Measurements from ENCODE around the gene INTS11. TPM values are rescaled to one million over a fixed set of nuclear protein-coding genes. Genes with fewer than 3 reads are reported as not detected.

INTS11 gene
- polyA plus RNA-seq, 1 donor (not counting 4 experiments of a cell fraction or from before 2014, with no cell fraction given) = 70.4 TPM

GRCh38 chr1:1361982-1362423 lies 37.5 kb upstream of the INTS11 start:
- Histone ChIP-seq H3K4me1 (ENCODE audit: control insufficient read depth, extremely low read depth, insufficient read depth, low read length) (peaks cover 25% of the 10 kb centered on the region), H3K27ac (ENCODE audit: control insufficient read depth, insufficient read depth, low read length) (no peak overlapping the region), H3K9ac (ENCODE audit: control insufficient read depth, extremely low read depth, insufficient read depth, low read length) (no peak overlapping the region), H3K4me3 (ENCODE audit: control insufficient read depth in 2 of 3, extremely low read depth in 1 of 3, insufficient read depth in 2 of 3, low read depth in 1 of 3, low read length in 3 of 3) (no peak overlapping the region), H2AFZ (ENCODE audit: control insufficient read depth, low read length) (no peak overlapping the region), H3K9me1 (ENCODE audit: control insufficient read depth, extremely low read depth, insufficient read depth, low read length) (no peaks in the 10 kb centered on the region), H3K9me3 (ENCODE audit: control insufficient read depth, low read depth, low read length) (peaks cover 3% of the 10 kb centered on the region), H3K36me3 (ENCODE audit: control insufficient read depth in 2 of 2, extremely low read depth in 1 of 2, insufficient read depth in 2 of 2, low read length in 2 of 2) (no peaks in the 10 kb centered on the region), H3K27me3 (ENCODE audit: control insufficient read depth, extremely low read depth, insufficient read depth, low read length) (no peaks in the 10 kb centered on the region), H3K79me2 (ENCODE audit: control insufficient read depth, insufficient read depth, low read length) (no peaks in the 10 kb centered on the region), H4K20me1 (ENCODE audit: control insufficient read depth, extremely low read depth, insufficient read depth, low read length) (no peaks in the 10 kb centered on the region), H3K4me2 (ENCODE audit: control insufficient read depth, extremely low read depth, insufficient read depth, low read depth, low read length) (no peak overlapping the region)
- TF ChIP-seq CTCF (optimal IDR thresholded peaks at IDR 0.05 in 1 of 3, IDR thresholded peaks at IDR 0.05 in 1 of 3, conservative IDR thresholded peaks at IDR 0.05 in 1 of 3; ENCODE audit: extremely low read depth in 1 of 3, insufficient read depth in 2 of 3, low read length in 3 of 3) = no peak
- TF ChIP-seq EZH2 (IDR thresholded peaks at IDR 0.05; ENCODE audit: low read length) = no peak
- FAIRE-seq = no peak
- no peak for DNase-seq (ENCODE audit: low read depth, low spot score)
- dilution Hi-C loops (cut with MboI; ENCODE audit: extremely low pct_ligation_motif_present, low sequenced_read_pairs) = no loop called here

GRCh38 chr1:1361233-1361981 lies 36.9 kb upstream of the INTS11 start:
- no peak overlapping the region for H3K4me3 ChIP-seq (ENCODE audit: control insufficient read depth in 2 of 3, extremely low read depth in 1 of 3, insufficient read depth in 2 of 3, low read depth in 1 of 3, low read length in 3 of 3)
- H3K4me2 ChIP-seq (ENCODE audit: control insufficient read depth, extremely low read depth, insufficient read depth, low read depth, low read length) = no peak overlapping the region
- no peaks in the 10 kb centered on the region for H3K79me2 ChIP-seq (ENCODE audit: control insufficient read depth, insufficient read depth, low read length)
- no peak for DNase-seq (ENCODE audit: low read depth, low spot score)
- no peaks in the 10 kb centered on the region for H3K27me3 ChIP-seq (ENCODE audit: control insufficient read depth, extremely low read depth, insufficient read depth, low read length)
- dilution Hi-C loops (cut with MboI; ENCODE audit: extremely low pct_ligation_motif_present, low sequenced_read_pairs) = no loop called here
- H3K4me1 ChIP-seq (ENCODE audit: control insufficient read depth, extremely low read depth, insufficient read depth, low read length) = peaks cover 25% of the 10 kb centered on the region
- H3K36me3 ChIP-seq (ENCODE audit: control insufficient read depth in 2 of 2, extremely low read depth in 1 of 2, insufficient read depth in 2 of 2, low read length in 2 of 2) = no peaks in the 10 kb centered on the region
- FAIRE-seq = no peak
- no peaks in the 10 kb centered on the region for H3K9me1 ChIP-seq (ENCODE audit: control insufficient read depth, extremely low read depth, insufficient read depth, low read length)
- no peak overlapping the region for H3K9ac ChIP-seq (ENCODE audit: control insufficient read depth, extremely low read depth, insufficient read depth, low read length)
- H4K20me1 ChIP-seq (ENCODE audit: control insufficient read depth, extremely low read depth, insufficient read depth, low read length) = no peaks in the 10 kb centered on the region
- TF ChIP-seq EZH2 (IDR thresholded peaks at IDR 0.05; ENCODE audit: low read length) = no peak
- TF ChIP-seq CTCF (optimal IDR thresholded peaks at IDR 0.05 in 1 of 3, IDR thresholded peaks at IDR 0.05 in 1 of 3, conservative IDR thresholded peaks at IDR 0.05 in 1 of 3; ENCODE audit: extremely low read depth in 1 of 3, insufficient read depth in 2 of 3, low read length in 3 of 3) = no peak
- H3K27ac ChIP-seq (ENCODE audit: control insufficient read depth, insufficient read depth, low read length) = no peak overlapping the region
- no peaks in the 10 kb centered on the region for H3K9me3 ChIP-seq (ENCODE audit: control insufficient read depth, low read depth, low read length)
- no peak overlapping the region for H2AFZ ChIP-seq (ENCODE audit: control insufficient read depth, low read length)
